Tibial artery (tissue), 4 donors: Measurements from ENCODE around the gene PDE4A.
"Not testable (repeated sequence)": the region's sequence is repeated elsewhere in the genome, so short reads cannot be mapped to it uniquely, and the experiment has no call there.

Experiments used
- DNase-seq, 2 donors: peaks; one replicate each; pipeline ENCODE4 v3.0.0-alpha.2; 2019
- H3K27ac ChIP-seq, 2 donors: fragments of 200-600 bp; sonication (generic) in 1 of 2; 1 replicate in 1 of 2; 2 replicates in 1 of 2; pipeline ENCODE4 v1.5.1; 2018 to 2019; ENCODE audit warnings: mild to moderate bottlenecking in 1 of 2
- H3K27me3 ChIP-seq, 2 donors: fragments of 200-600 bp; sonication (generic) in 1 of 2; one replicate each; pipeline versions ENCODE4 v1.5.1 to v1.6.0; 2016 to 2019
- H3K36me3 ChIP-seq, 3 donors: fragments of 200-600 bp; sonication (generic) in 2 of 3; one replicate each; pipeline ENCODE4 v1.5.1; 2016 to 2019; ENCODE audit warnings: mild to moderate bottlenecking in 2 of 3
- H3K4me1 ChIP-seq, 4 donors: fragments of 200-600 bp; sonication (generic) in 2 of 4; 1 replicate in 3 of 4; 2 replicates in 1 of 4; pipeline ENCODE4 v1.5.1; 2016 to 2019
- H3K4me3 ChIP-seq, 2 donors: fragments of 200-600 bp; sonication (generic) in 1 of 2; 1 replicate in 1 of 2; 2 replicates in 1 of 2; pipeline ENCODE4 v1.5.1; 2018 to 2019; ENCODE audit warnings: mild to moderate bottlenecking in 2 of 2
- H3K9me3 ChIP-seq, 3 donors: fragments of 200-600 bp; sonication (generic) in 1 of 3; one replicate each; pipeline ENCODE4 v1.5.1; 2016 to 2019
- CTCF ChIP-seq, 2 experiments: fragments of 200-600 bp in 1 of 2; fragments of 450-650 bp in 1 of 2; IDR thresholded peaks; one replicate each; pipeline ENCODE4 v1.5.1; 2017 to 2019; ENCODE audit warnings: antibody characterized with exemption in 2 of 2, mild to moderate bottlenecking in 1 of 2, moderate library complexity in 1 of 2
- intact Hi-C: fragments of 100-400 bp; cut with DNase I; formaldehyde crosslinking; loops from one replicate; pipeline ENCODE4 v1.15.0; 2023; ENCODE audit warnings: low total_unique reads

The PDE4A gene

GRCh38 chr19:10408511-10409283 lies 11.6 kb upstream of the PDE4A start:
- DNase-seq: peak in 1 of 2 donors; percentile 56
- peaks cover 0 to 53% of the 10 kb centered on the region in 2 donors for H3K27me3 ChIP-seq
- intact Hi-C loops: loop anchor here (10.0 kb wide), 1 partner anchor 156 kb away; the partner anchor contains the start of genes CDKN2D and KRI1
- peaks cover 0 to 16% (median 14%) of the 10 kb centered on the region in 4 donors for H3K4me1 ChIP-seq
- H3K4me3 ChIP-seq: no peak overlapping the region
- no peaks in the 10 kb centered on the region for H3K36me3 ChIP-seq
- TF ChIP-seq CTCF (IDR thresholded peaks at IDR 0.05): no peak
- no peak overlapping the region for H3K27ac ChIP-seq
- H3K9me3 ChIP-seq: no peaks in the 10 kb centered on the region

DNA sequence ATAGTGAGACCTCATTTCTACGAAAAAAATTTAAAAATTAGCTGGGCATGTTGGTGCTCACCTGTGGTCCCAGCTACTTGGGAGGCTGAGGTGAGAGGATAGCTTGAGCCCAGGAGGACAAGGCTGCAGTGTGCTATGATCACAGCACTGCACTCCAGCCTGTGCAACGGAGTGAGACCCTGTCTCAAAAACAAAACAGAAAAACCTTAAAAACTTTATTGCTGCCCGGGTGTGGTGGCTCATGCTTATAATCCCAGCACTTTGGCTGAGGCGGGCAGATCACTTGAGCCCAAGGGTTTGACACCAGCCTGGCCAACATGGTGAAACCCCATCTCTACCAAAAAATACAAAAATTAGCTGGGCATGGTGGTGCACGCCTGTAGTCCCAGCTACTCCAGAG lies 9.1 kb upstream of the PDE4A start:
- not testable (repeated sequence) for H3K36me3 ChIP-seq, H3K4me1 ChIP-seq

DNA sequence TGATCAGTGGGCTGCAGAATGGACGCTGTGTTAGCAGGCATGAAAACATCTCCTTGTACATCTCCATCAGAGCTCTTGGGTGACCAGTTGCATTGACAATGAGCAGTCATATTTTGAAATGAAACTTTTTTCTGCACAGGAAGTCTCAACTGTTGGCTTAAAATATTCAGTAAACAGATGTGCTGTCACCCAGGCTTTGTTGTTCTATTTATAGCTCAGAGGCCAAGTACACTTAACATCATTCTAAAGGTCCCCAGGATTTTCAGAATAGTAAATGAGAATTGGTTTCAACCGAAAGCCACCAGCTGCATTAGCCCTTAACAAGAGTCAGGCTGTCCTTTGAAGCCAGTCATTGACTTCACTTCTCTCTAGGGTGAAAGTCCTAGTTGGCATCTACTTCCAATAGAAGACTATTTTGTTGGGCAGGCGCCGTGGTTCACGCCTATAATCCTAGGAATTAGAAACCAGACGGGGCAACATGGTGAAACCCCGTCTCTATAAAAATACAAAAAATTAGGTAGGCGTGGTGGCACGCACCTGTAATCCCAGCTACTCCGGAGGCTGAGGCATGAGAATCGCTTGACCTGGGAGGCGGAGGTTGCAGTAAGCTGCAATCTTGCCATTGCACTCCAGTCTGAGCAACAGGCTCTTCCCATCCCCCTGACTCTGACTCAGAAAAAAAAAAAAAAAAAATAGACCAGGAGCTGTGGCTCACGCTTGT lies 7.9 kb upstream of the PDE4A start:
- H3K9me3 ChIP-seq: peaks cover 0 to 5% (median 5%) of the 10 kb centered on the region in 3 donors
- H3K36me3 ChIP-seq: no peaks in the 10 kb centered on the region
- DNase-seq: no peak
- intact Hi-C loops: no loop called here
- H3K4me3 ChIP-seq: no peak overlapping the region
- H3K27ac ChIP-seq: no peak overlapping the region
- peaks cover 0 to 48% of the 10 kb centered on the region in 2 donors for H3K27me3 ChIP-seq
- peaks cover 0 to 12% (median 7%) of the 10 kb centered on the region in 4 donors for H3K4me1 ChIP-seq
- no peak for TF ChIP-seq CTCF (IDR thresholded peaks at IDR 0.05)

More for the DNA sequence above, 9.1 kb upstream of the PDE4A start:
- H3K27ac ChIP-seq, H3K9me3 ChIP-seq, DNase-seq, intact Hi-C loops, H3K4me3 ChIP-seq: not testable (repeated sequence)
- peaks cover 0 to 41% of the 10 kb centered on the region in 2 donors for H3K27me3 ChIP-seq

DNA sequence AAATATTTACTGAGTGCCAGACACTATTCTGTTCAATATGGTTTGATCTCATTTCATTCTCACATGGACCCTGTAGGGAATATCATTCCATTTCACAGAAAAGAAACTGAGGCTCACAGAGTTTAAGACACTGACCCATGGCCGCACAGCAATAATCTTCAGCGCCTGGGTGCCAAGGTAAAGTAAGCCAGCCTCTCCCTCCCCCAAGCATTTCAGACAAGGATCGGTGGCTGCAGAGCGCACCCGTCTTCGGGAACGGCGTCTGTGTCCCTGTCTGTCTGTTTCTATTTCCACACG lies 4.3 kb upstream of the PDE4A start:
- H3K27ac ChIP-seq: no peak overlapping the region
- intact Hi-C loops: loop anchor here (5.0 kb wide), 1 partner anchor 1776 kb away; no protein-coding TSS in a partner anchor
- H3K4me1 ChIP-seq: peaks cover 0 to 43% (median 36%) of the 10 kb centered on the region in 4 donors
- H3K4me3 ChIP-seq: peak overlapping the region; percentile 24 to 34
- H3K36me3 ChIP-seq: no peaks in the 10 kb centered on the region
- no peak for DNase-seq
- peaks cover 0 to 5% (median 5%) of the 10 kb centered on the region in 3 donors for H3K9me3 ChIP-seq
- no peak for TF ChIP-seq CTCF (IDR thresholded peaks at IDR 0.05)
- peaks cover 0 to 57% of the 10 kb centered on the region in 2 donors for H3K27me3 ChIP-seq

GRCh38 chr19:10416380-10417257 lies 3.7 kb upstream of the PDE4A start:
- peak overlapping the region; percentile 24 to 34 for H3K4me3 ChIP-seq
- H3K27me3 ChIP-seq: peaks cover 0 to 63% of the 10 kb centered on the region in 2 donors
- no peak overlapping the region for H3K27ac ChIP-seq
- H3K4me1 ChIP-seq: peaks cover 0 to 45% (median 39%) of the 10 kb centered on the region in 4 donors
- H3K9me3 ChIP-seq: peaks cover 0 to 5% (median 5%) of the 10 kb centered on the region in 3 donors
- DNase-seq: peak; percentile 66 to 79
- TF ChIP-seq CTCF (IDR thresholded peaks at IDR 0.05): peak; percentile 56 to 58
- intact Hi-C loops: loop anchor here (5.0 kb wide), 1 partner anchor 1776 kb away; no protein-coding TSS in a partner anchor
- no peaks in the 10 kb centered on the region for H3K36me3 ChIP-seq
